Measurements from ENCODE around the gene FBXO30.

FBXO30 gene

GRCh38 chr6:145814501-145815308 is at the start of gene FBXO30 (continued):
- no peak for TF ChIP-seq ZBTB11 (tag by site-specific recombination; conservative IDR thresholded peaks at IDR 0.05; ENCODE audit: low read depth)
- TF ChIP-seq ZNF24 (tag by site-specific recombination; IDR thresholded peaks at IDR 0.05) = 0 out of 2 replicates have a peak, but pooled peaks have one; percentile 32
- peak; percentile 97 for TF ChIP-seq PRDM10 (tag by site-specific recombination; IDR thresholded peaks at IDR 0.05)
- no peak for TF ChIP-seq ZNF354C (tag by site-specific recombination; IDR thresholded peaks at IDR 0.05; ENCODE audit: borderline replicate concordance, low read depth)
- TF ChIP-seq ZNF645 (tag by site-specific recombination; IDR thresholded peaks at IDR 0.05) = no peak
- no peak for TF ChIP-seq ZNF280D (tag by site-specific recombination; IDR thresholded peaks at IDR 0.05)
- TF ChIP-seq ZNF280C (tag by site-specific recombination; IDR thresholded peaks at IDR 0.05) = no peak
- TF ChIP-seq PATZ1 (tag by site-specific recombination; IDR thresholded peaks at IDR 0.05) = no peak
- TF ChIP-seq ZNF544 (tag by site-specific recombination; IDR thresholded peaks at IDR 0.05) = no peak
- TF ChIP-seq ZNF558 (tag by site-specific recombination; IDR thresholded peaks at IDR 0.05) = no peak
- TF ChIP-seq ZNF423 (tag by site-specific recombination; IDR thresholded peaks at IDR 0.05) = no peak
- no peak for TF ChIP-seq ZNF157 (tag by site-specific recombination; IDR thresholded peaks at IDR 0.05)
- TF ChIP-seq ZNF707 (tag by site-specific recombination; IDR thresholded peaks at IDR 0.05) = no peak
- TF ChIP-seq ZNF174 (tag by site-specific recombination; IDR thresholded peaks at IDR 0.05) = no peak
- peak; percentile 75 for TF ChIP-seq ZBTB8A (tag by site-specific recombination; IDR thresholded peaks at IDR 0.05)
- TF ChIP-seq ZNF48 (tag by site-specific recombination; IDR thresholded peaks at IDR 0.05) = no peak
- no peak for TF ChIP-seq ZNF677 (tag by site-specific recombination; IDR thresholded peaks at IDR 0.05)
- 0 out of 2 replicates have a peak, but pooled peaks have one; percentile 30 for TF ChIP-seq ZNF843 (tag by site-specific recombination; IDR thresholded peaks at IDR 0.05)
- no peak for TF ChIP-seq ZNF404 (tag by site-specific recombination; IDR thresholded peaks at IDR 0.05)
- no peak; the same call in 1 of the 2 replicates for TF ChIP-seq GLIS1 (tag by site-specific recombination; IDR thresholded peaks at IDR 0.05)
- no peak for TF ChIP-seq ZNF146 (tag by site-specific recombination; IDR thresholded peaks at IDR 0.05)

Data from HEK293 (cell line).